Stimulated activated naive B cell treated with anti-CD40 and anti-IgM and Interleukin-4, amounts not matched to agents 10 μg/mL and 1 μg/mL and 100 μg/mL, for 72 hours (primary cell): ENCODE results near the gene C6orf62.
"Not testable (repeated sequence)": the region's sequence is repeated elsewhere in the genome, so short reads cannot be mapped to it uniquely, and the experiment has no call there.

Experiments used
- ATAC-seq, 2 donors: fragments of 150-1000 bp; cut with Tn5 transposase; replicated peaks; 2 replicates each; pipeline ENCODE4 v1.10.0; 2021; ENCODE audit warnings: moderate library complexity in 1 of 2
- DNase-seq: peaks from one replicate; pipeline ENCODE4 v3.0.0; 2021
- H3K27ac Mint-ChIP-seq: one replicate; pipeline ENCODE4 v1.8.0; 2022; ENCODE audit warnings: mild to moderate bottlenecking, mixed read lengths
- H3K27me3 Mint-ChIP-seq, 2 donors: one replicate each; pipeline ENCODE4 v1.8.0; 2022; ENCODE audit warnings: mixed read lengths in 2 of 2
- H3K36me3 Mint-ChIP-seq, 2 donors: one replicate each; pipeline ENCODE4 v1.8.0; 2022; ENCODE audit warnings: mixed read lengths in 2 of 2, mild to moderate bottlenecking in 1 of 2
- H3K4me1 Mint-ChIP-seq, 2 donors: one replicate each; pipeline ENCODE4 v1.8.0; 2022; ENCODE audit warnings: mixed read lengths in 2 of 2, mild to moderate bottlenecking in 1 of 2
- H3K4me3 Mint-ChIP-seq, 2 donors: one replicate each; pipeline ENCODE4 v1.8.0; 2022; ENCODE audit warnings: mild to moderate bottlenecking in 2 of 2, mixed read lengths in 2 of 2, moderate library complexity in 1 of 2
- H3K9me3 Mint-ChIP-seq, 2 donors: one replicate each; pipeline ENCODE4 v1.8.0; 2022; ENCODE audit warnings: mixed read lengths in 2 of 2, mild to moderate bottlenecking in 1 of 2

C6orf62 gene

DNA sequence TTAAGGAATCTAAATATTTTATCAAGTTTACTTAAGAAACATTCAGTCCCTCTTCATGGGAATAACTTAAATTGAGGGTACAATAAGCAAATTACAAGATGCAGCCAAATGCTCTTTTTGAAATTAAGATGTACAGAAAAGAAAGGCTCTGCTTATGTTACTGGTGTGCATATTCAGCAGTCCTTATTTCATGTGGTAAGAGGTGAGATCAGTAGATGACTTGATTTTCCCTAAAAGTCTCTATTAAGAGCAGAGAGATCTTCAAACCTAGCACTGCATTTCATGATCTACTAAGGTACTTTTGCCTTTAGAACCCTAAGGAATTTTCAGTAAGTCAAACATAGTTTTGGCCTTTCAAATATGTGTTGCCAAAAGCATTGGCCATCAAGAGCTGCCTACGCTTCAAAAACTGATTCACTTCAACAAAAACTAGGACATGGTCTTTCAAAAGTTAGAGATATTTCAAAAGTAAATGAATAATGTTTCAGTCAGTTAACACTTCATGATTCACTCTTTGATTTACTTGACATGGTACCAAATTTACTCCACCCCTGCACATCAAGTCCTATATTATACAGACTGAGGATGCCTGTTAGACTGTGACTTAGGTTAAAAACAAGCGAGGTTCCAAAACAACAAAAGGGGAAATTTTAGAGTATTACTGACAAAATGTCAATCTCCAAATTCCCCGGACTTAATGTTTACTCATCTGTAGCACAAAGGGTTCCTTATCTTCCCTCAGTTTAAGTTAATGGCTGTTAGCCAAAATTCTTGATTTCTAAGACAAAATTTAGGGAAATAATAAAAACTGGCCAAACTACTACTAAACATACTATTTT lies 19.2 kb downstream of the C6orf62 start:
- Mint-ChIP-seq H3K27ac (no peak overlapping the region), H3K9me3 (no peaks in the 10 kb centered on the region)
- no peak for ATAC-seq

DNA sequence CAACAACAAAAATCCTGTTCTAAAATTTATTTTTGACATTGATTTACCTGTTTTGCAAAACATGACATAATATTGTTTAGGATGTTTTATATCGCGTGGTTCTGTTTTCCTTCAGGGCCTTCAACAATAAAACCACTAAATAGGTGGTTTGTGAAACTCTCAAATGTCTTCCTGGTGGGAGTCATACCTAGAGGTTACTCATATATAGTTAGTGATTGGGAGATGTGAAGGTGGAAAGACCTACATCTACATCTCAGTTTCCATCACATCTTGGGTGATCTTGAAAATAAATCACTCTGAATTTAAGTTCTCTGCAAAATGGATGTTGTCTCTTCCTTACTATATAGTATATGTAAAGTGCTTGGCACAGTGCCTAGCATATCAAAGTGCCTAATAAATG lies 22.9 kb downstream of the C6orf62 start:
- Mint-ChIP-seq H3K36me3 (peaks cover 14 to 23% of the 10 kb centered on the region in 2 donors), H3K4me1 (peaks cover 6 to 16% of the 10 kb centered on the region in 2 donors), H3K4me3 (no peak overlapping the region), H3K27me3 (no peaks in the 10 kb centered on the region), H3K27ac (no peak overlapping the region), H3K9me3 (no peaks in the 10 kb centered on the region)
- ATAC-seq (peak in 1 of 2 donors; percentile 44), DNase-seq (no peak)

More for the DNA sequence above, 19.2 kb downstream of the C6orf62 start:
- Mint-ChIP-seq H3K4me3 (no peak overlapping the region), H3K36me3 (peaks cover 21 to 44% of the 10 kb centered on the region in 2 donors), H3K4me1 (peaks cover 26 to 45% of the 10 kb centered on the region in 2 donors), H3K27me3 (no peaks in the 10 kb centered on the region)
- no peak for DNase-seq

DNA sequence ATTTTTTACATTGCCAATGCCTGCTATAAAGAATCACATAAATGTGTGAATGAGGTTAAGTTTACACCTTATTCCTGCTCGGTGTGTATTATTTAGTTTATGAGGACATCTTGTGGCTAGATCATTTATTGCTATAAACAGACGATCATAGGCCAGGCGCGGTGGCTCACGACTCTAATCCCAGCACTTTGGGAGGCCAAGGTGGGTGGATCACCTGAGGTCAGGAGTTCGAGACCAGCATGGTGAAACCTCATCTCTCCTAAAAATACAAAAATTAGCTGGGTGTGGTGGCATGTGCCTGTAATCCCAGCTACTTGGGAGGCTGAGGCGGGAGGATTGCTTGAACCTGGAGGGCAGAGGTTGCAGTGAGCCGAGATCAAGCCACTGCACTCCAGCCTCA lies 23.3 kb downstream of the C6orf62 start:
- peak overlapping the region; percentile 67 for H3K27ac Mint-ChIP-seq
- H3K36me3 Mint-ChIP-seq = peaks cover 12 to 19% of the 10 kb centered on the region in 2 donors
- not testable (repeated sequence) for H3K4me3 Mint-ChIP-seq, DNase-seq, H3K27me3 Mint-ChIP-seq, H3K9me3 Mint-ChIP-seq
- peaks cover 4 to 12% of the 10 kb centered on the region in 2 donors for H3K4me1 Mint-ChIP-seq
- peak; percentile 80 to 82 for ATAC-seq

- peaks cover 13 to 18% of the 10 kb centered on the region in 2 donors for H3K36me3 Mint-ChIP-seq
- no peak overlapping the region for H3K27ac Mint-ChIP-seq
- H3K9me3 Mint-ChIP-seq = no peaks in the 10 kb centered on the region
- no peak overlapping the region for H3K4me3 Mint-ChIP-seq
- ATAC-seq (no peak), DNase-seq (no peak)
- H3K4me1 Mint-ChIP-seq = peaks cover 4 to 12% of the 10 kb centered on the region in 2 donors
- no peaks in the 10 kb centered on the region for H3K27me3 Mint-ChIP-seq
Observed at GRCh38 chr6:24694198-24694597, 24.8 kb downstream of the C6orf62 start.

GRCh38 chr6:24692848-24693592 lies 25.9 kb downstream of the C6orf62 start:
- no peak overlapping the region for H3K27ac Mint-ChIP-seq
- no peaks in the 10 kb centered on the region for H3K27me3 Mint-ChIP-seq
- peaks cover 4 to 12% of the 10 kb centered on the region in 2 donors for H3K4me1 Mint-ChIP-seq
- ATAC-seq (no peak), DNase-seq (no peak)
- no peaks in the 10 kb centered on the region for H3K9me3 Mint-ChIP-seq
- no peak overlapping the region for H3K4me3 Mint-ChIP-seq
- peaks cover 10% of the 10 kb centered on the region in 2 donors for H3K36me3 Mint-ChIP-seq

DNA sequence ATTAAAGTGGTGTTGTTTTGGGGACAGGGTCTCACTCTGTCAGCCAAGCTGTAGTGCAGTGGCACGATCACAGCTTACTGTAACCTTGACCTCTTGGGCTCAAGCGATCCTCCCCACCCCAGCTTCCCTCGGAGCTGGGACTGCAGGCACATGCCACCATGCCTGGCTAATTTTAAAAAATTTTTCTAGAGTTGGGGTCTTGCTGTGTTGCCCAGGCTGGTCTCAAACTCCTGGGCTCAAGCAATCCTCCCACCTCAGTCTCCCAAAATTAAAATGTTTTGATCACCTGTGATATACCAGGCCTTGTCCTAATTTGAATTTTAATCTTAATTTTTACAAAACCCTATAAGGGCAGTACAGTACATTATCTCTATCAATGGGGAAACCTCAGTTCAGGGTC lies 26.5 kb downstream of the C6orf62 start:
- H3K27ac Mint-ChIP-seq = no peak overlapping the region
- ATAC-seq = no peak
- H3K36me3 Mint-ChIP-seq = peaks cover 8% of the 10 kb centered on the region in 2 donors
- peaks cover 4 to 12% of the 10 kb centered on the region in 2 donors for H3K4me1 Mint-ChIP-seq
- H3K9me3 Mint-ChIP-seq = no peaks in the 10 kb centered on the region
- no peak overlapping the region for H3K4me3 Mint-ChIP-seq
- H3K27me3 Mint-ChIP-seq = no peaks in the 10 kb centered on the region
- no peak for DNase-seq

- Mint-ChIP-seq H3K27me3 (no peaks in the 10 kb centered on the region), H3K27ac (no peak overlapping the region), H3K4me3 (no peak overlapping the region), H3K9me3 (no peaks in the 10 kb centered on the region), H3K36me3 (peaks cover 11 to 13% of the 10 kb centered on the region in 2 donors), H3K4me1 (peaks cover 4 to 12% of the 10 kb centered on the region in 2 donors)
- ATAC-seq (no peak), DNase-seq (no peak)
Observed at GRCh38 chr6:24692003-24692402, 27.0 kb downstream of the C6orf62 start.

GRCh38 chr6:24691550-24691949 lies 27.4 kb downstream of the C6orf62 start:
- Mint-ChIP-seq H3K27me3 (no peaks in the 10 kb centered on the region), H3K27ac (no peak overlapping the region), H3K4me3 (no peak overlapping the region), H3K4me1 (peaks cover 4 to 12% of the 10 kb centered on the region in 2 donors), H3K36me3 (peaks cover 11 to 13% of the 10 kb centered on the region in 2 donors), H3K9me3 (no peaks in the 10 kb centered on the region)
- ATAC-seq (no peak), DNase-seq (no peak)

DNA sequence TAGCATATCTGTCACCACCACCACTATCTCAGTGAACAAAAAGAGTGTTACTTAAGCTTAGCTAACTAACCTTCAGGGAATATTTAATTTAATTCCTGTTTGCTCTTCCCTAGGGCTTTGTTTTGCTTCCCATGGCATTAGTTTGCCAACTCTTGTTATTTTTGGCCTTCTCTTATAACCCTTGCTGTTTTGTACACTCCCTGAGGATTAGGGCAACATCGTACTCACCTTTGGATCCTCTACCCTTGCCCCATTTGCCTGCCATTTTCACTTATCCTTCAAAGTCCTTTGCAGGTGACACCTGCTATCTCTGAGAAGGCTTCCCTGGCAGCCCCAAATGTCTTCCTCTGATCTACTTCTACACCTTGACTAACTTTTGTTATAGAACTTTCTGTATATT lies 28.4 kb downstream of the C6orf62 start:
- Mint-ChIP-seq H3K9me3 (no peaks in the 10 kb centered on the region), H3K4me3 (no peak overlapping the region), H3K27ac (peak overlapping the region; percentile 3), H3K27me3 (no peaks in the 10 kb centered on the region), H3K36me3 (peaks cover 10 to 11% of the 10 kb centered on the region in 2 donors), H3K4me1 (peaks cover 2 to 4% of the 10 kb centered on the region in 2 donors)
- DNase-seq (no peak), ATAC-seq (no peak)

DNA sequence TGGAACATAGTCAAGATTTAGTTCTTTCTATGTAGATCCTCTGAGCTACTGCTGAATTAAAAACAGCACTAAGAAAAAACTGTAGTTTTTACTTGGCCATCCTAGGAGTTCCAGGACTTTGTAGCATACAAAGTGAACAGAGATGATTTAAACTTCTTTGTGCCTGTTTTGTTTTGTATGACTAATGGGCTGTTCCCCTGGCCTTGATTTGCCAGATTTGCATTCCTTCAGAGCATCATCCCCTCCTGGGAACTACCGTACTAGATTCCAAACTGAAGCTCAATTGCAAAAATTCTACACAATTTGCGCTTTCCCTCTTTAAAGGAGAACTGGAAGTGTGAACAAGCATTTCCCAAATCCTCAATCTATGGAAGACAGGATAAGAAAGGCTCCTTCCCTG lies 29.0 kb downstream of the C6orf62 start:
- Mint-ChIP-seq H3K27me3 (no peaks in the 10 kb centered on the region), H3K27ac (no peak overlapping the region), H3K36me3 (peaks cover 6 to 8% of the 10 kb centered on the region in 2 donors), H3K4me1 (no peaks in the 10 kb centered on the region), H3K4me3 (no peak overlapping the region), H3K9me3 (no peaks in the 10 kb centered on the region)
- DNase-seq = no peak
- no peak for ATAC-seq

- Mint-ChIP-seq H3K27me3 (no peaks in the 10 kb centered on the region), H3K36me3 (peaks cover 11 to 12% of the 10 kb centered on the region in 2 donors), H3K4me3 (no peak overlapping the region), H3K4me1 (no peaks in the 10 kb centered on the region), H3K9me3 (no peaks in the 10 kb centered on the region), H3K27ac (no peak overlapping the region)
- DNase-seq (no peak), ATAC-seq (no peak)
Observed at GRCh38 chr6:24686946-24687345, 32.0 kb downstream of the C6orf62 start.

GRCh38 chr6:24686408-24686807 lies 32.5 kb downstream of the C6orf62 start:
- DNase-seq (no peak), ATAC-seq (no peak)
- Mint-ChIP-seq H3K9me3 (no peaks in the 10 kb centered on the region), H3K36me3 (peaks cover 13 to 17% of the 10 kb centered on the region in 2 donors), H3K4me3 (no peak overlapping the region), H3K4me1 (peaks cover 0 to 1% of the 10 kb centered on the region in 2 donors), H3K27me3 (no peaks in the 10 kb centered on the region), H3K27ac (no peak overlapping the region)

GRCh38 chr6:24683297-24684296 lies 35.4 kb downstream of the C6orf62 start:
- DNase-seq (no peak), ATAC-seq (no peak)
- Mint-ChIP-seq H3K27me3 (no peaks in the 10 kb centered on the region), H3K27ac (no peak overlapping the region), H3K36me3 (peaks cover 12 to 18% of the 10 kb centered on the region in 2 donors), H3K9me3 (no peaks in the 10 kb centered on the region), H3K4me3 (no peak overlapping the region), H3K4me1 (peaks cover 0 to 3% of the 10 kb centered on the region in 2 donors)

DNA sequence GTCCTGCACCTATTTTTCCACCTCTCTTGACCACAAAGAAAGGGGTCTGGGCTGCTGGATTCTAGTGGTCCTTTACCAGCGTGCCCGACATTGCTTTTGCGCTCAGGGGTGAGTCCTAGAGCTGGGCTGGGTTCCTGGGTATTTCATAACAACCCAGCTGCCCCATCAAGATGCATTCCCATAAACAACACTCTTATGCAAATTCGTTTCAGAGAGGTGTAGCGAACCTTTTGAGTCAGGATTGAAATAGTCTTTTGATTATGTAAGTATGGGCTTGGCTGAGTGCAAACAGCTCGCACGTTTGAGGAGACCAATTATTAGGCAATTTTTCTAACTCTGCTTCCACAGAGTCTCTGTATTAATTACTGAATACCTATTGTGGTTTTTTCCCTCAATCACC lies 38.4 kb downstream of the C6orf62 start:
- Mint-ChIP-seq H3K27me3 (no peaks in the 10 kb centered on the region), H3K36me3 (peaks cover 8 to 13% of the 10 kb centered on the region in 2 donors), H3K9me3 (no peaks in the 10 kb centered on the region), H3K27ac (no peak overlapping the region), H3K4me1 (peaks cover 0 to 3% of the 10 kb centered on the region in 2 donors), H3K4me3 (no peak overlapping the region)
- DNase-seq = no peak
- ATAC-seq = no peak
